GM19239 (cell line): Measurements from ENCODE around the gene SLC28A3.

ENCODE experiments used
- DNase-seq: peaks from one replicate; pipeline ENCODE4 v3.0.0; 2011; ENCODE audit warnings: low spot score; ENCODE audit not compliant: insufficient read length
- FAIRE-seq: peaks from 2 replicates; lab custom pipeline; 2011; peaks lifted over from hg19 to GRCh38; lab: Jason Lieb, UNC

SLC28A3 gene

GRCh38 chr9:84258371-84258770, 82.2 kb downstream of the SLC28A3 start:
- FAIRE-seq (no peak), DNase-seq (no peak)

- FAIRE-seq, result no peak
- no peak for DNase-seq
Observed at GRCh38 chr9:84255696-84256095, 84.9 kb downstream of the SLC28A3 start.

- DNase-seq (no peak), FAIRE-seq (no peak)
Observed at GRCh38 chr9:84254972-84255371, 85.6 kb downstream of the SLC28A3 start.

GRCh38 chr9:84251921-84252320, 88.6 kb downstream of the SLC28A3 start:
- DNase-seq, result no peak
- no peak for FAIRE-seq

- FAIRE-seq, result no peak
- no peak for DNase-seq
Observed at GRCh38 chr9:84241817-84242373, 98.7 kb downstream of the SLC28A3 start.

GRCh38 chr9:84239343-84239742, 101.2 kb downstream of the SLC28A3 start:
- FAIRE-seq, result no peak

GRCh38 chr9:84238652-84239051, 101.9 kb downstream of the SLC28A3 start:
- DNase-seq, result no peak
- no peak for FAIRE-seq

More at GRCh38 chr9:84239343-84239742, 101.2 kb downstream of the SLC28A3 start:
- no peak for DNase-seq

GRCh38 chr9:84235511-84235910, 105.0 kb downstream of the SLC28A3 start:
- no peak for DNase-seq
- no peak for FAIRE-seq

- FAIRE-seq (no peak), DNase-seq (no peak)
Observed at GRCh38 chr9:84230355-84231145, 110.0 kb downstream of the SLC28A3 start.

GRCh38 chr9:84229191-84229590, 111.4 kb downstream of the SLC28A3 start:
- FAIRE-seq (no peak), DNase-seq (no peak)

- DNase-seq (no peak), FAIRE-seq (no peak)
Observed at GRCh38 chr9:84228130-84228720, 112.3 kb downstream of the SLC28A3 start.

- DNase-seq, result no peak
- no peak for FAIRE-seq
Observed at GRCh38 chr9:84226126-84226525, 114.4 kb downstream of the SLC28A3 start.
